GM12878 (cell line): ENCODE data around the gene SETDB1. TPM values are rescaled to one million over a fixed set of nuclear protein-coding genes. Genes with fewer than 3 reads are reported as not detected.

Source experiments
- CBX5 ChIP-seq: sonication (generic); IDR thresholded peaks from 2 replicates; pipeline ENCODE4 v1.6.1; 2016; ENCODE audit warnings: low read depth, moderate library complexity, mild to moderate bottlenecking, inconsistent platforms
- CHD1 ChIP-seq: IDR thresholded peaks from 2 replicates; pipeline ENCODE4 v1.6.1; 2012; ENCODE audit warnings: low read depth, low read length, improper control_type of control experiment
- ESRRA ChIP-seq: IDR thresholded peaks from 2 replicates; pipeline ENCODE4 v1.6.1; 2012; ENCODE audit warnings: mild to moderate bottlenecking, low read length, improper control_type of control experiment
- IKZF2 ChIP-seq, 2 experiments: fragments of 450-650 bp; IDR thresholded peaks; 2 replicates each; pipeline ENCODE4 v1.6.1; 2017; ENCODE audit warnings: mild to moderate bottlenecking in 2 of 2, moderate library complexity in 2 of 2
- MEF2A ChIP-seq: IDR thresholded peaks from 2 replicates; pipeline ENCODE4 v1.6.1; 2011; ENCODE audit warnings: low read depth, mild to moderate bottlenecking, low read length, moderate library complexity; ENCODE audit not compliant: insufficient read depth
- MTA2 ChIP-seq: fragments of 450-650 bp; IDR thresholded peaks from 2 replicates; pipeline ENCODE4 v1.6.1; 2016; ENCODE audit warnings: low read depth, mild to moderate bottlenecking, moderate library complexity
- RBBP5 ChIP-seq: fragments of 200-600 bp; sonication (generic); conservative IDR thresholded peaks from 2 replicates; pipeline ENCODE4 v1.6.1; 2016
- RFX5 ChIP-seq: IDR thresholded peaks from 2 replicates; pipeline ENCODE4 v1.6.1; 2011; ENCODE audit warnings: low read depth, low read length, improper control_type of control experiment
- TBL1XR1 ChIP-seq: IDR thresholded peaks from 2 replicates; pipeline ENCODE4 v1.6.1; 2012; ENCODE audit warnings: low read depth, low read length, improper control_type of control experiment
- WRNIP1 ChIP-seq: IDR thresholded peaks from 2 replicates; pipeline ENCODE4 v1.6.1; 2011; ENCODE audit warnings: low read depth, low read length, improper control_type of control experiment, borderline replicate concordance
- polyA plus RNA-seq, 11 experiments: library from polyadenylated mRNA; depleted of rRNA in 4 of 11; unstranded in 6 of 11; stranded (reverse) in 5 of 11; fragments of >200 nt; fragmentation: Nextera tagmentation in 4 of 11; fragmentation: Illumina TruSeq in 1 of 11; extraction: Ambion mirVana in 4 of 11; extraction: Trizol in 1 of 11; gene quantifications; 1 replicate in 1 of 11; 2 replicates in 10 of 11; pipeline versions ENCODE4 v1.2.1 to v1.2.3, GENCODE V29; 2011 to 2016; ENCODE audit warnings: inconsistent platforms in 2 of 11, missing spikeins in 2 of 11, low read depth in 1 of 11
- total RNA-seq, 4 experiments: library from RNA; depleted of rRNA in 3 of 4; stranded (reverse); fragments of >200 nt in 3 of 4; fragmentation: Illumina TruSeq in 1 of 4; extraction: Trizol in 1 of 4; gene quantifications; 2 replicates each; pipeline versions ENCODE4 v1.2.1 to v1.2.3, GENCODE V29; 2013 to 2021
- TF ChIP-seq, protein P1 (sequence below): fragments of 450-650 bp; IDR thresholded peaks from 2 replicates; pipeline ENCODE4 v1.6.1; 2016; ENCODE audit warnings: mild to moderate bottlenecking, moderate library complexity, borderline replicate concordance
- TF ChIP-seq, protein P2 (sequence below): fragments of 150-350 bp; IDR thresholded peaks from 2 replicates; pipeline ENCODE4 v1.6.1; 2016; ENCODE audit warnings: low read depth, low read length
- TF ChIP-seq, protein P3 (sequence below): fragments of 450-650 bp; IDR thresholded peaks from 2 replicates; pipeline ENCODE4 v1.6.1; 2016; ENCODE audit warnings: mild to moderate bottlenecking
- TF ChIP-seq, protein P4 (sequence below): IDR thresholded peaks from 2 replicates; pipeline ENCODE4 v1.6.1; 2012; ENCODE audit warnings: improper control_type of control experiment, low read depth, low read length; ENCODE audit not compliant: insufficient replicate concordance

Gene SETDB1
- total and polyA plus RNA-seq, 10 of the 15 experiments (the other 5 are each of a cell fraction or from before 2014, with no cell fraction given), result 14.3 to 56.7 (median 35.7) TPM

DNA sequence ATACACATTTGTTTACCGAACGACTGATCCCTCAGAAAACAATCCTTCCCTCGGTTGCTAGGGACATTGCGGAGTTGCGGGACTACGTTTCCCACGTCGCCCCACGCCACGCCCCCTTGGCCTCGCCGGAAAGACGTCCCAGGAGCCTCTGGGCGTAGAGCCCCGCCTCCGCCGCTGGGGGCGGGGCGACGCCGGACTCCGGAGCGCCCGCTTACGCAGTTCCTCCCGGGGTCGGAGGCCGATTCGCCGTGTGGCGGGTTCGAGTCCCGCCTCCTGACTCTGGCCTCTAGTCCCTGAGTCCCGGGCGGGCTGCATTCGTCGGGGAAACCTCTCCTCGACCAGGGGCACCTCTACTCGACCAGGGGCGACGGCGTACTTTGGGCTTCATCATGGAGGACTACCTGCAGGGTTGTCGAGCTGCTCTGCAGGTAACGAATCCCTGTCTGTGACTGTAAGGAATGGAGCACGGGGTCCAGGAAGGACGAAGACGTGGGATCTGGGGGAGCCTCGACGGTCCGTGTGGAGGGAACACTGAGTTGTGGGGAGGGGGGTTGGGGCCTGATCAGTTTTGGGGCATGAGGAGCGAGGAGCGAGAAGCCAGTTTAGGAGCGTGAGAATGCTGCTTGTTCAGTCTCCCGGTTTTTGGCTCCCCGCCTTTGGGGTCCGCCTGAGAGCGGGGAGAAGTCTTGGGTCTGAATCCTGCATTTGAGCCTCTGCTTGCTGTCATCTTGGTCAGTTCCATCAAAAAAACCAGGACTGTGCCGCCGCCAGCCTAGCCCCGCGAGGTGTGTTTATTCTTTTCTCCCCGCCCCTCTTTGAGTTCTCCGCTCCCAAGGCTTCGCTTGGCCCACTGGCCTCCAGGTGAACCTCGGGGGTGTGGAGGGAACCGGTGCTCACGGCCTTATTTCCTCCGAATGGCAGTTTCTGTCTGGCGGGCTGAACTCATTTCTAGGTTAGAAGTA, 82.4 kb downstream of the SETDB1 start, which contains the start of gene PRUNE1 (continued):
- TF ChIP-seq, protein P1, sequence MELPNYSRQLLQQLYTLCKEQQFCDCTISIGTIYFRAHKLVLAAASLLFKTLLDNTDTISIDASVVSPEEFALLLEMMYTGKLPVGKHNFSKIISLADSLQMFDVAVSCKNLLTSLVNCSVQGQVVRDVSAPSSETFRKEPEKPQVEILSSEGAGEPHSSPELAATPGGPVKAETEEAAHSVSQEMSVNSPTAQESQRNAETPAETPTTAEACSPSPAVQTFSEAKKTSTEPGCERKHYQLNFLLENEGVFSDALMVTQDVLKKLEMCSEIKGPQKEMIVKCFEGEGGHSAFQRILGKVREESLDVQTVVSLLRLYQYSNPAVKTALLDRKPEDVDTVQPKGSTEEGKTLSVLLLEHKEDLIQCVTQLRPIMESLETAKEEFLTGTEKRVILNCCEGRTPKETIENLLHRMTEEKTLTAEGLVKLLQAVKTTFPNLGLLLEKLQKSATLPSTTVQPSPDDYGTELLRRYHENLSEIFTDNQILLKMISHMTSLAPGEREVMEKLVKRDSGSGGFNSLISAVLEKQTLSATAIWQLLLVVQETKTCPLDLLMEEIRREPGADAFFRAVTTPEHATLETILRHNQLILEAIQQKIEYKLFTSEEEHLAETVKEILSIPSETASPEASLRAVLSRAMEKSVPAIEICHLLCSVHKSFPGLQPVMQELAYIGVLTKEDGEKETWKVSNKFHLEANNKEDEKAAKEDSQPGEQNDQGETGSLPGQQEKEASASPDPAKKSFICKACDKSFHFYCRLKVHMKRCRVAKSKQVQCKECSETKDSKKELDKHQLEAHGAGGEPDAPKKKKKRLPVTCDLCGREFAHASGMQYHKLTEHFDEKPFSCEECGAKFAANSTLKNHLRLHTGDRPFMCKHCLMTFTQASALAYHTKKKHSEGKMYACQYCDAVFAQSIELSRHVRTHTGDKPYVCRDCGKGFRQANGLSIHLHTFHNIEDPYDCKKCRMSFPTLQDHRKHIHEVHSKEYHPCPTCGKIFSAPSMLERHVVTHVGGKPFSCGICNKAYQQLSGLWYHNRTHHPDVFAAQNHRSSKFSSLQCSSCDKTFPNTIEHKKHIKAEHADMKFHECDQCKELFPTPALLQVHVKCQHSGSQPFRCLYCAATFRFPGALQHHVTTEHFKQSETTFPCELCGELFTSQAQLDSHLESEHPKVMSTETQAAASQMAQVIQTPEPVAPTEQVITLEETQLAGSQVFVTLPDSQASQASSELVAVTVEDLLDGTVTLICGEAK, result peak; percentile 70; the same call in 1 of the 2 replicates
- 0 out of 2 replicates have a peak, but pooled peaks have one; percentile 29 for TF ChIP-seq CHD1
- no peak for TF ChIP-seq RBBP5
- TF ChIP-seq MEF2A, result no peak
- TF ChIP-seq WRNIP1, result no peak
- no peak for TF ChIP-seq TBL1XR1
- peak; percentile 85 for TF ChIP-seq RFX5
- TF ChIP-seq, protein P2, sequence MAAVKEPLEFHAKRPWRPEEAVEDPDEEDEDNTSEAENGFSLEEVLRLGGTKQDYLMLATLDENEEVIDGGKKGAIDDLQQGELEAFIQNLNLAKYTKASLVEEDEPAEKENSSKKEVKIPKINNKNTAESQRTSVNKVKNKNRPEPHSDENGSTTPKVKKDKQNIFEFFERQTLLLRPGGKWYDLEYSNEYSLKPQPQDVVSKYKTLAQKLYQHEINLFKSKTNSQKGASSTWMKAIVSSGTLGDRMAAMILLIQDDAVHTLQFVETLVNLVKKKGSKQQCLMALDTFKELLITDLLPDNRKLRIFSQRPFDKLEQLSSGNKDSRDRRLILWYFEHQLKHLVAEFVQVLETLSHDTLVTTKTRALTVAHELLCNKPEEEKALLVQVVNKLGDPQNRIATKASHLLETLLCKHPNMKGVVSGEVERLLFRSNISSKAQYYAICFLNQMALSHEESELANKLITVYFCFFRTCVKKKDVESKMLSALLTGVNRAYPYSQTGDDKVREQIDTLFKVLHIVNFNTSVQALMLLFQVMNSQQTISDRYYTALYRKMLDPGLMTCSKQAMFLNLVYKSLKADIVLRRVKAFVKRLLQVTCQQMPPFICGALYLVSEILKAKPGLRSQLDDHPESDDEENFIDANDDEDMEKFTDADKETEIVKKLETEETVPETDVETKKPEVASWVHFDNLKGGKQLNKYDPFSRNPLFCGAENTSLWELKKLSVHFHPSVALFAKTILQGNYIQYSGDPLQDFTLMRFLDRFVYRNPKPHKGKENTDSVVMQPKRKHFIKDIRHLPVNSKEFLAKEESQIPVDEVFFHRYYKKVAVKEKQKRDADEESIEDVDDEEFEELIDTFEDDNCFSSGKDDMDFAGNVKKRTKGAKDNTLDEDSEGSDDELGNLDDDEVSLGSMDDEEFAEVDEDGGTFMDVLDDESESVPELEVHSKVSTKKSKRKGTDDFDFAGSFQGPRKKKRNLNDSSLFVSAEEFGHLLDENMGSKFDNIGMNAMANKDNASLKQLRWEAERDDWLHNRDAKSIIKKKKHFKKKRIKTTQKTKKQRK, result no peak
- TF ChIP-seq ESRRA, result no peak
- 0 out of 2 replicates have a peak, but pooled peaks have one; percentile 9 for TF ChIP-seq MTA2
- TF ChIP-seq, protein P3, sequence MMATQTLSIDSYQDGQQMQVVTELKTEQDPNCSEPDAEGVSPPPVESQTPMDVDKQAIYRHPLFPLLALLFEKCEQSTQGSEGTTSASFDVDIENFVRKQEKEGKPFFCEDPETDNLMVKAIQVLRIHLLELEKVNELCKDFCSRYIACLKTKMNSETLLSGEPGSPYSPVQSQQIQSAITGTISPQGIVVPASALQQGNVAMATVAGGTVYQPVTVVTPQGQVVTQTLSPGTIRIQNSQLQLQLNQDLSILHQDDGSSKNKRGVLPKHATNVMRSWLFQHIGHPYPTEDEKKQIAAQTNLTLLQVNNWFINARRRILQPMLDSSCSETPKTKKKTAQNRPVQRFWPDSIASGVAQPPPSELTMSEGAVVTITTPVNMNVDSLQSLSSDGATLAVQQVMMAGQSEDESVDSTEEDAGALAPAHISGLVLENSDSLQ, result no peak
- TF ChIP-seq CBX5, result no peak
- TF ChIP-seq IKZF2 (IDR thresholded peaks at IDR 0.05), result peak; percentile 11 to 68; a peak in 1 of 4 replicates
- TF ChIP-seq, protein P4, sequence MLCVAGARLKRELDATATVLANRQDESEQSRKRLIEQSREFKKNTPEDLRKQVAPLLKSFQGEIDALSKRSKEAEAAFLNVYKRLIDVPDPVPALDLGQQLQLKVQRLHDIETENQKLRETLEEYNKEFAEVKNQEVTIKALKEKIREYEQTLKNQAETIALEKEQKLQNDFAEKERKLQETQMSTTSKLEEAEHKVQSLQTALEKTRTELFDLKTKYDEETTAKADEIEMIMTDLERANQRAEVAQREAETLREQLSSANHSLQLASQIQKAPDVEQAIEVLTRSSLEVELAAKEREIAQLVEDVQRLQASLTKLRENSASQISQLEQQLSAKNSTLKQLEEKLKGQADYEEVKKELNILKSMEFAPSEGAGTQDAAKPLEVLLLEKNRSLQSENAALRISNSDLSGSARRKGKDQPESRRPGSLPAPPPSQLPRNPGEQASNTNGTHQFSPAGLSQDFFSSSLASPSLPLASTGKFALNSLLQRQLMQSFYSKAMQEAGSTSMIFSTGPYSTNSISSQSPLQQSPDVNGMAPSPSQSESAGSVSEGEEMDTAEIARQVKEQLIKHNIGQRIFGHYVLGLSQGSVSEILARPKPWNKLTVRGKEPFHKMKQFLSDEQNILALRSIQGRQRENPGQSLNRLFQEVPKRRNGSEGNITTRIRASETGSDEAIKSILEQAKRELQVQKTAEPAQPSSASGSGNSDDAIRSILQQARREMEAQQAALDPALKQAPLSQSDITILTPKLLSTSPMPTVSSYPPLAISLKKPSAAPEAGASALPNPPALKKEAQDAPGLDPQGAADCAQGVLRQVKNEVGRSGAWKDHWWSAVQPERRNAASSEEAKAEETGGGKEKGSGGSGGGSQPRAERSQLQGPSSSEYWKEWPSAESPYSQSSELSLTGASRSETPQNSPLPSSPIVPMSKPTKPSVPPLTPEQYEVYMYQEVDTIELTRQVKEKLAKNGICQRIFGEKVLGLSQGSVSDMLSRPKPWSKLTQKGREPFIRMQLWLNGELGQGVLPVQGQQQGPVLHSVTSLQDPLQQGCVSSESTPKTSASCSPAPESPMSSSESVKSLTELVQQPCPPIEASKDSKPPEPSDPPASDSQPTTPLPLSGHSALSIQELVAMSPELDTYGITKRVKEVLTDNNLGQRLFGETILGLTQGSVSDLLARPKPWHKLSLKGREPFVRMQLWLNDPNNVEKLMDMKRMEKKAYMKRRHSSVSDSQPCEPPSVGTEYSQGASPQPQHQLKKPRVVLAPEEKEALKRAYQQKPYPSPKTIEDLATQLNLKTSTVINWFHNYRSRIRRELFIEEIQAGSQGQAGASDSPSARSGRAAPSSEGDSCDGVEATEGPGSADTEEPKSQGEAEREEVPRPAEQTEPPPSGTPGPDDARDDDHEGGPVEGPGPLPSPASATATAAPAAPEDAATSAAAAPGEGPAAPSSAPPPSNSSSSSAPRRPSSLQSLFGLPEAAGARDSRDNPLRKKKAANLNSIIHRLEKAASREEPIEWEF, result no peak
